EL (cell line): ENCODE measurements around the gene EML1.

ENCODE experiments used
- DNase-seq: peaks from one replicate; pipeline ENCODE4 v3.0.0-alpha.2; 2016

EML1 gene

DNA sequence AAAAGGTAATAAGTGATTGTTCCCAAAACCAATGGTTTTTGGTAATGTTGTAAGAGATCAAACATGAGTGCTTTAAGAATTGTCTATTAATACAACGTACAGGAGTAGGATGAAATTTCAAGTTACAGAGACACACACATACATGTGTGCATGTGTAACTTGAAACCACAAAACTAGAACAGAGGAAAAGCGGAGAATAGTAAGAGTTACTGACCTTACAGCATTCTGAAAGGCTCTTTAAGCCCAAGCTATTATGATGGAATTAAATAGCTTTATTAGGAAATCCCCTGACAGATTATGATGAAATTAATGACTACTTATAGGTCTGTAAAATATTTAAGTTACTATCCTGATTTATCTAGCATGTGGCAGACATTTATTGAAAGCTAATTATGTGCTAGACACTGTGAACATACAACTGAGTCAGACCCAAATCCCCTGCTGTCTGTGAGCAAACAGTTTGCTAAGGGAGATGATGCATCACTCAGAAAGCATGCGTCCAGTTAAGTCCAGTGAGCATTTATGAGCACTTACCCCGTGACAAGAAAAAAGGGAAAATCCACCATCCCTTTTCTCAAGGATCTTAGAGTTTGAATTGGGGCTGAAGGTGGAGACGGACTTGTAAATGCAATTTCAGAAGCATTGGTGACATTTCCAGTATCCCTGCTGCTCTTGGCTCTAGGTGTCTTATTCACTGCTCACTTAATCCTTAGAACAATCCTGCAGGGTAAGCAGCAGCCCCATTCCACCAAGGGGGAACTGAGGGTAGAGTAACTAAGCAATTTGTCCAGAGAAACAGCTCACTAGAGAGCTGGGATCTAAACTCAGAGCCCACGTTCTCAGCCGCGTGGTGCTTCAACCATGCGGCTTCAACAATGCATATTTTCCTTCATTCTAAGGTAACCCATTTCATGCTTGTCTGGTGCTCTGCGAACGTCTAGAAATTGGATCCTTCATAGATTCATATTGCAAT lies 117.4 kb downstream of the EML1 start:
- peak; percentile 88 for DNase-seq

DNA sequence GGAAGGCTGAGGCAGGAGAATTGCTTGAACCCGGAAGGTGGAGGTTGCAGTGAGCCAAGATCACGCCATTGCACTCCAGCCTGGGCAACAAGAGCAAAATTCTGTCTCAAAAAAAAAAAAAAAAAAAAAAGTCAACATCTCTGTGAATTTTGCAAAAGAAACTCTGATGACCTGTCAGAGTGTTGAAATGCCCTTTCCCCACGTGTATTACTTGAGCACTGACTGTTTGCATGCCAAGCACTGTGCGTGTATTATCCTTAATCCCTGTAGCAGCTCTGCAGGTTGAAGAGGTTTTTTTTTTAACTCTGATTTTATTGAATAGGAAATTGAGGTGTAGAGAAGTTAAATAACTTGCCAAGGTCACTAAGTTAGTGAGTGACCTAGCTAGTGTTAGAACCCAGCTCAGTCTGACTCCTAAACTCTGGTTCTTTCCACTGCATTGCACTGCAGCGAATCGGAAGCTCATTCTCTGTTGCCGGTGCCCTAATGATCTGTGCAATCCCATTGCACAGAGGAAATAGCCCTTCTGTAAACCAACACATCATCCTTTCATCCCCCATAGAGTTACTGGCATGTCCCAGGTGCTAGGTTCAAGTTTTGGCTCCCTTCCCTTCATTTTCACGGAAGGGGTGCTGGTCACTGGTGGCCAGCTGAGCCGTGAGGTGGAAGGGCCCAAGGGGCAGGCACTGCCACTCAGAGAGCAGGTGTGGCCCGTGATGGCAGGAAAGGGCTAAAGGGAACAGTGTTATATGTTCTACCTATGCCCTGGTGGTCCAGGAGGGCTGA lies 122.3 kb downstream of the EML1 start:
- DNase-seq = no peak

DNA sequence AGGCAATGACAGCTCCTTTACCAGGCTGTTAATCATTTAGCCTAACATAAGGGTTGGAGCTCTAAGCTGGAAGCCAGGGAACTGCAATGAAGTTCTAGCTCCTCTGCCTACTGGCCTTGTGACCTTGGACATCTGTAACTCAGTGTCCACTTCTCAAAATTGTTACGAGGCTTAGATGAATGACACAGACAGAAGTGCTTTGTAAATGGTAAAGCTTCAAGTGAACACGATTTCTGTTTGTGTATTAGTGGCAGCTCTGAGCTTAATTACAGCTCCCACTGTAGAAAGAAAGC lies 122.8 kb downstream of the EML1 start:
- DNase-seq = no peak

DNA sequence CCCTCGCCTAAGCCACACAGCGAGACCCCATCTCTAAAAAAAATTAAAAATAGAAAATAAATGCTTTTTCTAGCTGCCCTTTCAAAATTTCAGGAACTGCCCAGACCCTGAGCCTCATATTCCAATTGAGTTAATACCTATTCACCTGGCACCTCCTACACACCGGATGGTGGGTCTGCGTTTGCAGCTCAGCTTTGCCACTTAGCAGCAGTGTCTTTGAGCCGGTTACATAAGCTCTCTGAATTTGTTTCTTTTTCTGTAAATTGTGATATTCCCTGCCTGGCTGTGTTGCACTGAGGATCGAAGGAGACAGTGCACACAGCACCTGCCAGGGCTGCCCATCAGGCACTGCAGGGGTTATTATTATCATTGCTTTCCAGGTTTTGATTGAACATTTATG lies 125.6 kb downstream of the EML1 start:
- no peak for DNase-seq

DNA sequence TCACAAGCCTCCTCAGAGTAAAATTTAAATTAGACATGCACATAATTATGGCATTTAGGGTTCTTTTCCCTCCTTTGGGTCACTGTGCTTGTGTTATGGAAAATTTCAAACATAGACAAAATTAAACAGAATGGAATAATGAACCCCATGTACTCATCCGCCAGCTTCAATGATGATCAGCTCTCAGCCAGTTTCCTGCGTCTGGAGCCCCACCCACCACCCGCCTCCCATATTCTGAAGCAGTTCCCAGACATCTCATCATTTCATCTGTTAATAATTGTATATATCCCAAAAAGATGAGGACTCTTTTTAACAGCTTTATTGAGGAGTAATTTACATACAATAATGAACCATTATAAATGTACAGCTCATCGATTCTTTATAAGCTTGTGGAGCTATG lies 128.2 kb downstream of the EML1 start:
- DNase-seq = no peak

DNA sequence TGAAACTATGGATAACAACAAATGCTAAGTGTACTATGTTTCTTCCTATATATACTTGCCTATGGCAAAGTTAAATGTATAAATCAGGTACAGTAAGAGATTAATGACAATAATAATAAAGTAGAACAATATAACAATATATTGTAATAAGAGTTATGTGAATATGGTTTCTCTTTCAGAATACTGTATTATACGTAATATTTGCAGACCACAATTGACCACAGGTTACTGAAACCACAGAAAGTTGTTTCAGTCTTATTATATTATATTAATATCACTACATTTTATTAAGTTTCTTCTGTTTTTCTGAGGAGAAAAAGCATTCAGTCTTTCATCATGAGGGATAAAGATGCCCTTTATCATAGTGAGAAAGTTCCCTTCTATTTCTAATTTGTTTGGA lies 131.2 kb downstream of the EML1 start:
- DNase-seq = no peak

DNA sequence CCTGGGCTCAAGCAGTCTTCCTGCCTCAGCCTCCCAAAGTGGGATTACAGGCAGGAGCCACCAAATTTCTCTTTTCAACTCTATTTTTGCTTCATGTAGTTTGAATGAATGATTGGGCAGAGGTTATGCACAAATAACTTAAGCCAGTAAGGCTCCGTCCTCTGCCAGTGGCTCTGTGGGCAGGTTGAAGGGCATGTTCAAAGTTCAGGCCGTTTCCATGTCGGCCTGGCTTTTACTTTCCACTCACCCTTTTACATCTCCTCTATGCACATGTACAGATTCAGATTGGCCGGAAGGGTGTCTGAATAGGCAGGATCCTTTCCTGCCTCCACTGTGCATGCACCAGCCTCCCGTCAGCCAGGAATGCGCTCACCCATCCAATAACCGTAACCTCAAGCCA lies 132.3 kb downstream of the EML1 start:
- no peak for DNase-seq

DNA sequence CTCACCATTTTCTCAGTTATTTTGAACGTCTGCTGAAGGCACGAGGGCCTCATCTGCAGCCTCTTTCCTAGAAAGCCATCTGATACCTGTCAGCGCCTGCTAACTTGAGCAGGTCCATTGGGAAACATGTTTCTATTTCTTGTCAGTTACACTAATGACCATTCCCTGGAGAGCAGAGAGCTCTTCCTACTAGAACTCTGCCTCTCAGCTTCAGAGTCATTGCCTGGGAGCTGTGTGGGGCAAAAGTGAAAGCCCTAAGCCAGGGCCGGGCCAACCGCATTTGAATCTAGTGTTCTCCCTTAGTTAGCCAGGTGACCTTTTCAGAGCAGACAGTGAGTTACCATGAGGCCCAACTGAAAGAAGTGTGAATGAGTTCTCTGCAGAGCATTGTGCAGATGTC lies 135.8 kb downstream of the EML1 start:
- no peak for DNase-seq

DNA sequence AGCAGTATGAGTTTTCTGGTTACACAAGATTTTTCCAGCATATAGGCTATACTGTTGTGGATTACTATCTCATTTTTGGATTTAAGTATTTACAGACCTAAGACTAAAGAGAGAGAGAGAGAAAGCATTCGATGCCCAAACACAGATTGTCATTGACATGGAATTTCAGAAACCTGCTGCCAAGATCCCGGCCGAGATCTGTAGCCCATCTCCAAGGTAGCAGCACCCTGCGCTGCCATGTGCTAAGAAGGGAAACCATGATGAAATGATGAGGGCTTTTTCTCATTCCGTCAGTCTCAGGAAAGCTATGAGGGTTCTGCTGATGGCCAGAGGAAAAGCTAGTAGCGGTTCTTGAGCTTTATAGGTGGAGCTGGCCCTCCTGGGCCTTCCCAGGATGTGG lies 136.4 kb downstream of the EML1 start:
- no peak for DNase-seq

DNA sequence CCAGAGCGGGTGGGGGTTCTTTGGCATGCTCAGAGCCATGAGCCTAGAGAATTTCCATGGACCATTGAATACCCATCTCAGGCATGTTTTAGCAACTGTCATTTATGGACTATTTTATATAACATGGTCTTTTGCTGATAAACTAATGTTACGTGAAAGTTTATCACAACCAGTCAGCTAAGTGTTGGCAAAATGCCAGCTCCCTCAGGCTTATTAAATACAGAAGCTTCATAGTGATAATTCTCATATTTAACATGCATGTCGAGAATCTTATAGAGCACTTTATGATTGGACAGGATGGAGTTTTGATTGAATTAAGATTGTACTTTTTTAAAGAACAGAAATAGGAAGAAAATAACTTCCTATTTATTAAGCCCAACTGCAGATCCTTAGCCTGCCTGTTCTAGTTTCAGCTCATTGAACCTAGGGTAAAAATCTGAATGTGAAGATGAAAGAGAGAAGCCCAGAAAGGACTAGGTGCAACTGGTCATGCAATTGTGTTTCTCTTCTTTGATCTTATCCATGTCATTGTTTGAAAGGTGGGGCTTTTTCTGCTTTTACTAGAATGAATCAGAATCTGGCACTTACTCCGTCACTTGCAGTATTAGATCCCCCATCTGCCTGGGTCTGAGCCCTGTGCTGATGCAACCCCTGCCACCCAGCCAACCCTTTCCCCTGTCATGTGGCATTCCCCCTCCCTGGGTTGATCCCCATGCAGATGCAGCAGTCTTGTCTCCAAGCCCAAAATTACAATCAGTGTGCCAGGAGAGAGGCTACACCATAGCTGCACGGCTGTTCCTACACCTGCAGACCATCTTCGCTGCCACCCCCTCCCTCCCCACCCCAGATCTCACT lies 137.4 kb downstream of the EML1 start:
- no peak for DNase-seq

DNA sequence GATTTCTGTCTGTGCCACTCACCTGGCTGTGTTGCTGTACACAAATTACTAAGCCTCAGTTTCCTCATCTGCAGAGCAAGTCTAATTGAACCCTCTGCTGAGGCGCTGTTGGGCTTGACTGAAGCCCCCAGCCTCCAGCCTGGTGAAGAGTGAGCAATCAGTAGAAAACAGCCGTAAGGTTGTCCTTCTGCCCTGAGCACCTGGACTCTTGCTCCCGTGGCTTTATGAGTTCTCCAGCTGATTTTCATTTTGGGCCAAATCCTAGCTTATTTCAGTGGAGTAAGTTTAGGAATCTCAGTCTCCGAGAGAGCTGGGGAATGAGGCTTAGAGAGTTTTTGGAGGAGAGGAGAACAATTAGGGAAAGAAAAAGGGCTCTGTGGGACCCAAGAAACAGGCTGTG lies 138.1 kb downstream of the EML1 start:
- DNase-seq = no peak

DNA sequence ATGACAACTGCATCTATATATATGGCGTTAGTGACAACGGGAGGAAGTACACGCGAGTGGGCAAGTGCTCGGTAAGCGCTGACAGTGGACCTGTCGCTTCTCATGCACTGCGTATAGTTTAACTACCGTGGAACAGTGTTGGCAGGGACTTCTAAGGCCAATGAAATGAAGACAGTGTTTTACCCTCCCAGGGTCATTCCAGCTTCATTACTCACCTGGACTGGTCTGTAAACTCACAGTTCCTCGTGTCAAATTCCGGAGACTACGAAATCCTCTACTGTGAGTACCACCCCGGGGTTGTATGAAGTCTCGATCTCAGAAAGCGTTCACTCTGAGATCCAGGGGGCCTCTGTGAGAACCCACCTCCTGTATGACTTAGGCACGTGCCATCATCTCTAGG lies 142.8 kb downstream of the EML1 start:
- DNase-seq = peak; percentile 48

DNA sequence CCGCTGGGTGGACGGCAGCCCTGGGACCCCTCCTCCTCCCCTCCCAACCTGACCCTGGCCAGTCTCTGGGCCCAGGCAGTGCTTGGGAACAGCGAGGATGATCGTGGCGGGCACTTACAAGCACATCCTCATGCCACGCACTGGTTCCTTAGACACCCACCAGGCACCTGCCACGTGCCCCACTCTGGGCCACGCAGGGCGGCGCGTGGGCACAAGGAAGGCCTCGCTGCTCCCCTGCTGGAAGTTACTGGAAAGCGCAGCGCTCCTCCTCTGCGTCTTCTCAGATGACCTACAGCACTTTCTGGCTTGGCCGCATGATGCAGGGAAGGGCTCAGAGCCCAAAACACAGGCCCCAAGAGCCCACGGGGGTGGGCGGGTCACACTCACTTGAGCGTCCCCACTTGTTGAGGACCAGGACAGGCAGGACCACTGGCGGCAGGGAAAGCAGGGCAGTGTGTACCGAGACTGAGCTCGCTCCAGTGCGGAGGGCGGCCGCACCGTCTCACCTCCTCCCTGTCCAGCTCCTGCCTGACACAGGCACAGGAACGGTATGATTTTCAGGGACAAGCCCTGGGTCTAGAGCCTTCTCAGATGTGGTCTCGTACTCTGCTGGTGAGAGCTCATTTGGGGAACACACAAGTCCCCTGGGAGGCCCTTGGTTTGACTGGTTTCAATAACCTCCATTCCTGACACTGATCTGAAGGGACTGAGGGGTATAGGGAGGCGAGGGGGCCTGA lies 143.7 kb downstream of the EML1 start:
- no peak for DNase-seq

DNA sequence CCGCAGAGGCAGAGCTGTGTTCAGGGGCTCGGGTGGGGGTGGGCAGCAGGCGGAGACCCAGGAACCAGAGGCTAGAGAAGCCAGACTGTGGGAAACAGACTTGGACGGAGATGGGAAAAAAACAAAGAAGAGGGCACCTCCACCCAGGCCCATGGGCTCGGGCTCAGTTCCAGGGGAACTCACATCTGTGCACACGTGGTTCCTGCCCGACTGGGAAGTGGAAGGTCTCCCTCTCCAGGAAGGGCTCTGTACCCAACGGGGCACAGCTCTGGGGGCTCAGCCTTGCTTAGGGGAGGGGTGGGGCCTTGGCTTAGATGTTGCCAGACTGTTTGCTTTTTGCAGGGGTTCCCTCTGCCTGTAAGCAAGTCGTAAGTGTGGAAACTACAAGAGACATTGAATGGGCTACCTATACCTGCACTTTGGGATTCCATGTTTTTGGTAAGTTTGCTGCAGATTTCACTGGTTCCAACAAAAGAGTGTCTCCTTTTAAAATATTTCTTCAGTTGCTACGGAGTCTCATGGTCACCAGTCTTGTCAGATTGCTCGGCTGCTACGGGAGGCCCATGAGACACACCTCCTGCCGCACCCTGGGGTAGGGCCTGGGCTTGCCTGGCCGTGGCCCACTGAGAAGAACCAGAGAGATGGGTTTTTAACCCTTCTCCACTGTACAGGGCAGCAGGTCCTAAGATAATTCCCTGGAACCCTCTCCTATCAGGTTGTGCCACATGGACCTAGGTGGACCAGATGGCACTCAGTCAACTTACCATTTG lies 144.4 kb downstream of the EML1 start:
- DNase-seq = no peak

DNA sequence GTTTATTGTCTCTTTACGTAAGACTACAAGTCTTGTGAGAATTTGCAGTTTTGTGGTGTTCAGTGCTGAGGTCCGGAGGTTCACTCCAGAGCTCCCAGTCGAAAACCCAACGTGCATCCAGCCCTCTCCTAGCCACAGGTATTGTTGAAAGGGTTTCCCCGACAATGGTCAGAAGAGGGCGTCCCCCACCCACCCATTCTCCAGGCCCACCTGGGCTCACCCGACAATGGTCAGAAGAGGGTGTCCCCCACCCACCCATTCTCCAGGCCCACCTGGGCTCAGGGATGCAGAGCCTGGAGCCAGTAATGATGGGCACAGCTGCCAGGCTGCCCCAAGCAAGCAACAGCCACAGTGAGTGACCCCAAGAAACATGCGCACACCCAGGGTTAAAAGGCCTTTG lies 145.2 kb downstream of the EML1 start:
- DNase-seq = no peak

DNA sequence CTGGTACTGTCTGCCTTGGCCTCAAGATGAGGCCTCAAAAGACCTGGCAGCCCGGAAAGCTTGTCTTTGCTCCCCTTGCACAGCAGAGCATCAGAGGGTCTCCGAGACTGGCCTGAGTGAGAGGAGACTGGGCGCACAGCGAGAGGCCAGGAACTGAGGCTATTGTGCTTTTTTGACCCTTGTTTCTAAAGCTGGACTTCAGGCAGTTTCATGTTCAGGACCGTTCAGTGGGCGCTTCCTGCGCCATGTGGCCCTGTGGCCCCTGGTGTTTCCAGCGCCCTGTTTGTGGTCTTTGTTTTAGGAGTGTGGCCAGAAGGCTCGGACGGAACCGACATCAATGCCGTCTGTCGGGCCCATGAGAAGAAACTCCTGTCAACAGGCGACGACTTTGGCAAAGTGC lies 145.7 kb downstream of the EML1 start:
- no peak for DNase-seq

DNA sequence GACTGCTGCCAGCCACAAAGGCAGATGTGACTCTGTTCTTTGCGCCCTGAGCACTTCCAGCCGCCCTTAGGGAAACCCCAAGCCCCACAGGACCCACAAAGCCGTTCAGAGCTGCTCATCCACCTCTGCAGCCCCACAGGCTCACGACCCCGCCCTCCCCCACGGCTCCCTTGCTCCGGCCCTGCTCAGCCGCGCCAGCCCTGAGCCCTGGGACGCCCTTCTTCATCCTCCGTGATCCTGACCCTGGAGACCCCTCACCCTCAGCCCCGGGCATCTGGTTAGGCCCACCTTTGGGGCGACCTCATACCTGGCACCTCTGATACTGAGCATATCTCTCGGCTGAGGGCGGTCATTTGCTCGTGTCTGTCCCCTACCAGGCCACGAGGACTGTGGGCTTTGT lies 146.2 kb downstream of the EML1 start:
- no peak for DNase-seq

DNA sequence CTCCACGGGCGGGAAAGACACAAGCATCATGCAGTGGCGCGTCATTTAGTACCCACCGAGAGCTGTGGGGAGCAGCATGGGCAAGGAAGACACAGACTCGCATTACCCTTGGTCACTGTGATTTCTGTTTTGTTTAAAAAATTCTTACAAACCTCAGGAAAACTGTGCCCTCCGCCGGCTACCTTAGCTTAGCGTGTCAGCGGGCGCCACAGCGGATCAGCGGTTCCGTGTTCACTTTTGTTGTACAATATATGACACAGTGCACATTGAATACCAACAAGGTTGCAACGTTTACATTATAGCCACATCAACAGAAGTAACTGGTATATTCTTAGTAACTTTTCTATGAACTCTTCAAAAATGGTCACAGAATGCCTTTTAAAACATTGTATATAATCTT lies 146.9 kb downstream of the EML1 start:
- DNase-seq = no peak

DNA sequence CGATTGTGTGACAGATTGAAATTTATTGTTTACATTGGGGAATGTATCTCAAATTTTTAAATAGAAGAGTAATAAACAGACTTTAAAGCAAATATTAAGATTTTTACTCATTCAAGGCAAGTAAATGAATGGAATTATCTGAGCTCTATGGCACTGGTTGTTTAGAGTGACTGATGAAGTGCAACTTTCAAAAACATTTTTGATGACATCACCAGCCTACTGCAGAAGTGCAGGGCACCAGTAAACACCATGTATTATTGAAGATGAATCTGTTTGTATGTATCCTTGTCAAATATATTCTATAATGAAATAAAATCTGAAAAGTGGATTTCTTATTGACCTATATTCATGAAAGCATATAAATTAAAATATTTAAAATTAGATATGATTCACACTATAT lies 148.0 kb downstream of the EML1 start:
- no peak for DNase-seq

DNA sequence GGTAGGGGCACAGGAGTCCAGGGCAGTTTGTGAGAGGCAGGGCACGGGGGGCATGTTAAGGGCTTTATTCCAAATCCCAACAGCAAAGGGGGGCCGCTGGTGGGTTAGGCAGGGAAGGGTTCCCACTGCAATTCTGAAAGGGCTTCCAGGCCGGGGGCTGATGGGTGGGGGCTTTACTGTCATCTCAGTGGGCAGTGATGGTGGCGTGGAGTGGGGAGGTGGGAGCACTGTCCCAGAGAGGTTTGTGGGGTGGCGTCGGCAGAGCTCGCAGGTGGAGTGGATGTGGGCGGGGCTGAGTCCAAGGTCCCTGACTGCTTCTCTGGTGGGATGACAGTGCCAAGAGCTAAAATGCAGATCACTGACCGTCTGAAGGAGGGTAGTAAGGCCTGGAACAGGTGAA lies 150.4 kb downstream of the EML1 start:
- DNase-seq = no peak

DNA sequence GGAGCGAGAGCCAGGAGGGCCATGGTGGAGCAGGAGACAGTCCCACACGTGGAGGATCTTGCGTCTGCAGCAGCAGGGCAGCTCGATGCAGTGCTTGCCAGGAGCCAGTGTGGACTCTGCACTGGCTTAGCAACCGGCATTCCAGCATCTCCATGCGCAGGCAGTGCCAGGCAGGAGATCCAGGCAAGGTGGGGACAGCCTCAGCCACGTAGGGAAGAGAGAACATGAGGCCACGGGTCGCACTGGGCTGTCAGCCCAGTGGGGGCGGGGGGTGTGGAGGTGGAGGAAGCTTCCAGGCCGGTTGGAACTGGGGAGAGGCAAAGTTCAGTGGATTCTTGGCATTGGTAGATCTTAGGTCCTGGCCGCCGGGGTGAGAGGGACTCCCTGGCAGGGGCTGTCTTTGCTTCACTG lies 151.0 kb downstream of the EML1 start:
- no peak for DNase-seq
